ENCODE data around the gene SEMA4D.

Gene SEMA4D

GRCh38 chr9:89441986-89442385 is 55.9 kb downstream of the SEMA4D start:
- DNase-seq (ENCODE audit: low spot score in 2 of 2) (peak in 1 of 2 donors; percentile 9), ATAC-seq (ENCODE audit: low read depth) (no peak)
- H3K36me3 Mint-ChIP-seq, result peaks cover 4% of the 10 kb centered on the region
- no peak overlapping the region for H3K27ac Mint-ChIP-seq
- no peaks in the 10 kb centered on the region for H3K9me3 Mint-ChIP-seq
- peak overlapping the region; percentile 30 for H3K4me3 Mint-ChIP-seq
- peaks cover 71% of the 10 kb centered on the region for H3K4me1 Mint-ChIP-seq
- no peaks in the 10 kb centered on the region for H3K27me3 Mint-ChIP-seq

DNA sequence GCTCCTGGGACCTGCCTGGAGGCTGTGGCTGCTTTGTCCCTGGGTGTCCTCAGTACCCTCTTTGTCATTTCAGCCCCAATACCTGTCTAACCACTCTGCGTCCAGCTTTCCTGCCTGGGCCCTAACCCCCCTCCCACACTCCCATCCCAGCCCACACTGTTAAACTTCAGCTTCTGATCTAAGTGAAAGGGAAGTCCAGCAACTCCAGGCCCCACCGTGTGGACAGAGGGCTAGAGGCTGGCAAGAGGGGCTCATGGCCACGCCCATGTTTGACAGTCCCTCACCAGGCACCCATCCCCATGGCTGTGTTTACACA is 56.3 kb downstream of the SEMA4D start:
- no peaks in the 10 kb centered on the region for H3K9me3 Mint-ChIP-seq
- no peak for ATAC-seq (ENCODE audit: low read depth)
- H3K4me3 Mint-ChIP-seq, result no peak overlapping the region

DNA sequence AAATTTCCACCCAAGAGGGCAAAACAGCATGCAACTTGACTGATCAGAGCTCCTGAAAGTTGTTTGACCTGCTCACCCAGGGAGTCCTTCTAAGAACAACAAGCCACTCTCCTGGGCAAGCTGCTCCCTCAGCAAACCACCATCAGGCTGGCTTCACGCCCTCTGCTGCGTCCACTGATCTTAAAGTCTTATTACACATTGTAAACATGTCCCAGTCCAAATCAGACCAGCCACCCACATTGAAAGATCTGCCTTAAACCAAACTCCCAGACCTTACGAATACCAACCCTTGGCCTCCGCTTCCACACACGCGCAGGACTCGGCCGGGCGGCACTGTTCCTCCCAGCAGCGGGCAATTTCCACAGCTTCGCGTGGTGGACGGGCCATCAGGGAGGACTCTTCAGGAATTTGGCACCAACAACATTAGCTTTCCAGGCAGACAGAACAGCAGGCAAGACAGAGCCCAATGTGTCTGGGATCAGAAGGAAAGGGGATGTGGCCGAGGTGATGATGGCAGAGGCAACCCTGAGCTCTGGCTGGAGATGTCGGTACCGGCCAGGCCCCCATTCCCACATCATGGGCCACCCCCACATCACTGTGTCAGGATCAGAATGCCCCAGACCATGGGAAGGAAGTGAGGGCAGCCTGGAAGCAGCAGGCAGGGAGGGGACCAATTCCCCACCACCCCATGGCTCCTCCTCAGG is 56.8 kb downstream of the SEMA4D start:
- Mint-ChIP-seq H3K4me3 (no peak overlapping the region), H3K27me3 (no peaks in the 10 kb centered on the region), H3K27ac (no peak overlapping the region), H3K9me3 (no peaks in the 10 kb centered on the region), H3K4me1 (peaks cover 75% of the 10 kb centered on the region), H3K36me3 (peaks cover 4% of the 10 kb centered on the region)
- DNase-seq (ENCODE audit: low spot score in 2 of 2), result no peak
- ATAC-seq (ENCODE audit: low read depth), result no peak

More for the DNA sequence above, 56.3 kb downstream of the SEMA4D start:
- Mint-ChIP-seq H3K27me3 (no peaks in the 10 kb centered on the region), H3K4me1 (peaks cover 71% of the 10 kb centered on the region), H3K36me3 (peaks cover 4% of the 10 kb centered on the region), H3K27ac (no peak overlapping the region)
- DNase-seq (ENCODE audit: low spot score in 2 of 2), result no peak

- Mint-ChIP-seq H3K27ac (no peak overlapping the region), H3K9me3 (no peaks in the 10 kb centered on the region), H3K4me1 (peaks cover 74% of the 10 kb centered on the region), H3K4me3 (no peak overlapping the region), H3K36me3 (no peaks in the 10 kb centered on the region), H3K27me3 (no peaks in the 10 kb centered on the region)
- ATAC-seq (ENCODE audit: low read depth) (no peak), DNase-seq (ENCODE audit: low spot score in 2 of 2) (no peak)
Measured at GRCh38 chr9:89440548-89440947, 57.4 kb downstream of the SEMA4D start.

GRCh38 chr9:89440046-89440445 is 57.9 kb downstream of the SEMA4D start:
- H3K27ac Mint-ChIP-seq, result no peak overlapping the region
- H3K9me3 Mint-ChIP-seq, result no peaks in the 10 kb centered on the region
- peaks cover 77% of the 10 kb centered on the region for H3K4me1 Mint-ChIP-seq
- H3K27me3 Mint-ChIP-seq, result no peaks in the 10 kb centered on the region
- no peaks in the 10 kb centered on the region for H3K36me3 Mint-ChIP-seq
- no peak overlapping the region for H3K4me3 Mint-ChIP-seq
- DNase-seq (ENCODE audit: low spot score in 2 of 2) (no peak), ATAC-seq (ENCODE audit: low read depth) (no peak)

DNA sequence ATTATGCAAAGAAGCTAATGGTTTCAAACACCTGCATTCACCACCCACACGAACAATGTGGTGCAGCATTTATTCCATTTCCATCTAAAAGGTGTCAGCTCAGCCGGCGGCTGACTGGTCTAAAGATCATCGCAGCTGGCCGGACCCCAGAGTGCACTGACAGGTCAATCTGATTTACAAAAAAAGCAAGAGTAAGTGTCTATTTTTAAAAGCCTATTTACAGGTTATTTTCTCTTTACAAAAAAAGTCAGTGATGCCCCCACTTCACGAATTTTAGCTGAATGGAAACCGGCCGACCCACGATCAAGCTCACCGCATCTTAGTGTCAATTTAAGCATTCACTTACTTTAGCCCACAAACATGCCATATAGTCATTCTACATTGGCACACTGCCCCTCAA is 58.3 kb downstream of the SEMA4D start:
- no peaks in the 10 kb centered on the region for H3K27me3 Mint-ChIP-seq
- peak overlapping the region; percentile 31 for H3K27ac Mint-ChIP-seq
- no peaks in the 10 kb centered on the region for H3K9me3 Mint-ChIP-seq
- DNase-seq (ENCODE audit: low spot score in 2 of 2) (no peak), ATAC-seq (ENCODE audit: low read depth) (no peak)
- H3K36me3 Mint-ChIP-seq, result no peaks in the 10 kb centered on the region
- peaks cover 73% of the 10 kb centered on the region for H3K4me1 Mint-ChIP-seq
- peak overlapping the region; percentile 32 for H3K4me3 Mint-ChIP-seq

DNA sequence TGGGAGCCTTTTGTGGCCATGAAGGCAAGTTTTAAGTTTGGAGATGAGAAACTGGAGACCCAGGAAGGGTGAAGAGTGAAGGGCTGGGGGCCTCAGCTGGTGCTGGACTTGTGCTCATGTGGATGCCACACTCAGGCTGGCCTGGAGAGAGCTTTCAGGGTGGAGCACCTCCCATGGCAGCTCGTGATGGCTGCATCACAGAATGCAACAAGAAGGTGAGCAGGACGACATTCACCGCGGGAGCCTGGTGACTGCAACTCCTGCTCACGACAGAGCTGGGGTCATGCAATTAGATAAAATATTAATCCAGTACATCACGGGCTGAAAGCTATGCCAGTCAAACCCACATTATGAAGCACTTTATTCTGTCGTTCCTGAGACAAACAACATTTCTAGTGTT is 59.7 kb downstream of the SEMA4D start:
- H3K4me3 Mint-ChIP-seq, result no peak overlapping the region
- H3K36me3 Mint-ChIP-seq, result no peaks in the 10 kb centered on the region
- DNase-seq (ENCODE audit: low spot score in 2 of 2) (no peak), ATAC-seq (ENCODE audit: low read depth) (no peak)
- no peaks in the 10 kb centered on the region for H3K27me3 Mint-ChIP-seq
- H3K4me1 Mint-ChIP-seq, result peaks cover 69% of the 10 kb centered on the region
- no peaks in the 10 kb centered on the region for H3K9me3 Mint-ChIP-seq
- H3K27ac Mint-ChIP-seq, result peak overlapping the region; percentile 14

- Mint-ChIP-seq H3K27ac (peak overlapping the region; percentile 14), H3K4me3 (no peak overlapping the region), H3K4me1 (peaks cover 68% of the 10 kb centered on the region), H3K36me3 (no peaks in the 10 kb centered on the region), H3K9me3 (no peaks in the 10 kb centered on the region), H3K27me3 (no peaks in the 10 kb centered on the region)
- no peak for DNase-seq (ENCODE audit: low spot score in 2 of 2)
- no peak for ATAC-seq (ENCODE audit: low read depth)
Measured at GRCh38 chr9:89437772-89438171, 60.1 kb downstream of the SEMA4D start.

DNA sequence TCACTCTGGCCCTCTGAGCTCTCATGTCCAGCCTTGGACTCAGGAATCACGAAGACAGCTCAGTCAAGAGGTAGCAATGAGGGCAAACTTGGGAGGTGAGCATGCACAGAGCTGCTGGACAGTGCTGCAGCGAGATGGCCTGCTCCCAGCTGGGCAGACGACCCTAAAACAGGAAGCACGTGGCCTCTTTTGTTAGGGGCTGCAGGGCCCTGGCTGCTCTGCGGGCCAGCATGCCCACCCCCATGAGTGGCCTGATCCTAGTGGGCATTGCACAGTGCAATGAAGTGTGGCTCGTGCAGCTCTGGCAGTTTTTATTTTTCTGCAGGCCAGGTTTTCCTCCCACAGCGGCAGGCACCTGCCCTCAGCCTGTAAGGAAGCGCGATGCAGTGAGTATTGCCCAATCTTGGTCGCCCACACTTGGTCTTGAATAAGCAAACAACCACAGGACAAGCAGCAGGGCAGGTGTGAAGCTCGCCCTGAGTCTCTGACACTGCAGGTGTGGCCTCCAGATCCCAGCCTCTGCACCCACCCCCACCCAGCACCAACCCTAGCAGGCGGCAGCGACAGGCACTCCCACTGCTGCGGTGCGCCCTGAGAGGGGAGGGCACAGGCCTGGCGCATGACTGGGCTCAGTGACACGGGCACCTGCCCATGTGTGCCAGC is 60.8 kb downstream of the SEMA4D start:
- ATAC-seq (ENCODE audit: low read depth) (peak; percentile 87), DNase-seq (ENCODE audit: low spot score in 2 of 2) (peak in 1 of 2 donors; percentile 24)
- Mint-ChIP-seq H3K4me3 (peak overlapping the region; percentile 44), H3K36me3 (no peaks in the 10 kb centered on the region), H3K27me3 (no peaks in the 10 kb centered on the region), H3K4me1 (peaks cover 69% of the 10 kb centered on the region), H3K9me3 (no peaks in the 10 kb centered on the region), H3K27ac (peak overlapping the region; percentile 14)

DNA sequence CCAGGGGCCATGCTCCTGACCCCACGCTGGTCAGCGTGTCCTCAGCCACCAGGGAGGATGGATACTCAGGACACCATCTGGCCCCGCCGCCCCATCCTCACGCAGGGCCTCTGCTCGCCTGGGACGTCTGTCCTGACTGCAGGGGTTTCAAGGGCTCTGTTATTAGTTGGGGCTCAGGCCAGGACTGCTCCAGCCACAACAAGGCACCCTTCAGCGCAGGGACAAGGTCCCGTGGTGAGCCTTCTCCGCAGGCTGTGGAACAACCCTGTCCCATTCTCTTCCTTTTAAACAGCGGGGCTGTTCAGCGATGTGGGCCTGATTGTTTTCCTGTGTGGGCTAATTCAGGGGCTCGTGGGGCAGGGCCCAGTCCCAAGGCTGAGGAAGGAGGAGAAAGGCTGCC is 61.6 kb downstream of the SEMA4D start:
- Mint-ChIP-seq H3K27ac (no peak overlapping the region), H3K36me3 (no peaks in the 10 kb centered on the region), H3K4me1 (peaks cover 69% of the 10 kb centered on the region), H3K27me3 (no peaks in the 10 kb centered on the region), H3K4me3 (peak overlapping the region; percentile 30), H3K9me3 (no peaks in the 10 kb centered on the region)
- DNase-seq (ENCODE audit: low spot score in 2 of 2) (no peak), ATAC-seq (ENCODE audit: low read depth) (no peak)

DNA sequence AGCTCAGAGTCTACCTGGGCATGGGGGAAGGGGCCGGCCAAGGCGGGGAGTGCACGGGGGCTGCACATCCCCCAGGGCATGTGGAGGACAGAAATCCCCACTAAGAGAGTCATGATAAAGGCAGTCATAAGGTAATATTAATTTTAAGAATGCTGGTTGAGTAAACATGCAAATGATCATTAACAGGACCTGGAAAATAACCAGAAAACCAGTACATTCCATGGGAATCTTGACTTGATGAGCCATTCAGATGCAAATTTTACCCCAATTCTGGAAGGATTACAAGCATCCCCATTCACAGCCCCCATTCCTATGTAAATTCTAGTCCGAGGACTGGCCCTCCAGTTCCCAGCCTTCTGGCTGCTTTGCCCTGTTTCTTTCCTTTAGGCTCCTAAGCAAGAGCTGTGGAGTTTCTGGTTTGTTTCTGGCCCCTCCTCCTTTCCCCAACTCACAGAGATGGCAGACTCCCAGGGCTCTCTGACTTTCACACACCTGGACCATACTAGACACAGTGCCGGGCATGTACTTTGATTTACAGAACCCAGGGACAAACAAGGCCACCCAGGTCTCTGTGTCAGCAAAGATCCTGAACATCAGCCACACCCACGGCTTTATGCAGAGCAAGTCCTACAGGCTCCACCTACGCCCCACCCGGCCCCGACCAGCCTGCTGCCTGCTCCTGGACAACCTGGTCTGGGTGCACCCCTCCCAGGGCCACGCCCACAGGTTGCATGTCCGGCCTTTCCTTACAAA is 62.7 kb downstream of the SEMA4D start:
- no peaks in the 10 kb centered on the region for H3K27me3 Mint-ChIP-seq
- no peaks in the 10 kb centered on the region for H3K36me3 Mint-ChIP-seq
- H3K27ac Mint-ChIP-seq, result peak overlapping the region; percentile 73
- ATAC-seq (ENCODE audit: low read depth) (no peak), DNase-seq (ENCODE audit: low spot score in 2 of 2) (no peak)
- H3K4me3 Mint-ChIP-seq, result peak overlapping the region; percentile 68
- peaks cover 60% of the 10 kb centered on the region for H3K4me1 Mint-ChIP-seq
- no peaks in the 10 kb centered on the region for H3K9me3 Mint-ChIP-seq

GRCh38 chr9:89434636-89435035 is 63.3 kb downstream of the SEMA4D start:
- no peak overlapping the region for H3K4me3 Mint-ChIP-seq
- no peaks in the 10 kb centered on the region for H3K27me3 Mint-ChIP-seq
- no peaks in the 10 kb centered on the region for H3K36me3 Mint-ChIP-seq
- no peaks in the 10 kb centered on the region for H3K9me3 Mint-ChIP-seq
- H3K4me1 Mint-ChIP-seq, result peaks cover 61% of the 10 kb centered on the region
- no peak for ATAC-seq (ENCODE audit: low read depth)
- no peak for DNase-seq (ENCODE audit: low spot score in 2 of 2)
- H3K27ac Mint-ChIP-seq, result no peak overlapping the region

DNA sequence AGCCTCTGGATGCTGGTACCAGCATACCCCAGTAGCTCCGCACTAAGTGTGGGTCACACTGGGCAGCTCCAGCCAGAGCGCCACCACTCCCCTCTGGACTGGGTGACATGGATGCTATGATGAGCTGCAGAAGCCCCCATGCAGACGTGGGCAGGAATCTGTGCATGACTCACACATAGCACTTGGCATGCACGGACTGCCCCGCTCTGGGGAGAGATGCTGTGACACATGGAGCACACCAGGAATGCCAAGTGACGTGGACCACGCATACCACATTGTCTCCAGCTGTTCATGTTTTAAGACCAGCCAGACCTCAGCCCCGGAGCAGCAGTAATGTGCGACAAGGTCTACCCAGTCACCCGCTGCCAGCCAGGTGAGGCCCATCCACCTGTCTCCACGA is 64.1 kb downstream of the SEMA4D start:
- H3K9me3 Mint-ChIP-seq, result no peaks in the 10 kb centered on the region
- no peak for DNase-seq (ENCODE audit: low spot score in 2 of 2)
- peaks cover 65% of the 10 kb centered on the region for H3K4me1 Mint-ChIP-seq
- H3K36me3 Mint-ChIP-seq, result no peaks in the 10 kb centered on the region
- no peaks in the 10 kb centered on the region for H3K27me3 Mint-ChIP-seq
- no peak overlapping the region for H3K4me3 Mint-ChIP-seq
- H3K27ac Mint-ChIP-seq, result no peak overlapping the region
- ATAC-seq (ENCODE audit: low read depth), result no peak

DNA sequence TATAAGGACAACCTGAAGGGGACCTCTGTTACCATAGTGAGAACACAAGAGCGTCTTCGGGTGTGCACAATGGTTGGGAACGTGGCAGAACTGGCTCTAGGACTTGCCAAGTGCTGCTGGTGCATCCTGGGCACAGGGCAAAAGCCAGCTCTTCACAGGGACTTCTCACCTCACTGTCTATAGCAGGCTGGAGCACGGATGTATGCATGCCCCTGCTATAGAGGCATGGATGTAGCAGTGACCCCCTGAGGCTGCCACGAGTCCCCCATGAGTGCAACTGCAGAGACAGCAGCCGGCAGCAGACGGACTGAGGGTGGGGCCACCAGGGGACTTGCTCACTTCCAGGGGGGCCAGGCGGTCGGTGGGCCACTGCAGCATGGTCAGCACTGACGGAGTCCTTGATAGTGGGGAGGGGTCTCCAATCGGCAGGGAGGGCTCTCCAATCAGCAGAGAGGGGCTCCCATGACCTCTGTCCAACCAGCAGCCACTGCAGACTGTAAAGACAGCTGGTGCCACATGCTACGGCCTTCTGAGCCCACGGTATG is 64.9 kb downstream of the SEMA4D start:
- H3K27me3 Mint-ChIP-seq, result no peaks in the 10 kb centered on the region
- peak overlapping the region; percentile 45 for H3K4me3 Mint-ChIP-seq
- peak overlapping the region; percentile 22 for H3K27ac Mint-ChIP-seq
- no peak for ATAC-seq (ENCODE audit: low read depth)
- peaks cover 71% of the 10 kb centered on the region for H3K4me1 Mint-ChIP-seq
- H3K36me3 Mint-ChIP-seq, result no peaks in the 10 kb centered on the region
- H3K9me3 Mint-ChIP-seq, result no peaks in the 10 kb centered on the region
- no peak for DNase-seq (ENCODE audit: low spot score in 2 of 2)
